H1 (cell line): ENCODE measurements around the gene AURKAIP1.

Experiments used
- CTBP2 ChIP-seq: IDR thresholded peaks from 2 replicates; pipeline ENCODE4 v1.7.0; 2011; ENCODE audit warnings: borderline replicate concordance, mild to moderate bottlenecking, moderate library complexity, mixed read lengths, low read length; ENCODE audit not compliant: insufficient read depth, insufficient read length
- CTCF ChIP-seq, 3 experiments: IDR thresholded peaks; 1 replicate in 2 of 3; 2 replicates in 1 of 3; pipeline versions ENCODE4 v1.5.1 to v1.6.1; 2011; ENCODE audit warnings: low read length in 3 of 3, mild to moderate bottlenecking in 3 of 3, inconsistent platforms in 2 of 3, low read depth in 1 of 3, moderate library complexity in 1 of 3; ENCODE audit not compliant: insufficient read depth in 1 of 3; ENCODE audit errors: control extremely low read depth in 1 of 3
- KDM1A ChIP-seq: fragments of 200-600, 300-600 bp; sonication (generic); IDR thresholded peaks from 2 replicates; pipeline ENCODE4 v1.7.1; 2016; ENCODE audit warnings: mild to moderate bottlenecking, low read length, borderline replicate concordance
- SIX5 ChIP-seq: IDR thresholded peaks from 2 replicates; pipeline ENCODE4 v1.6.1; 2011; ENCODE audit warnings: mild to moderate bottlenecking, low read depth, low read length

GRCh38 chr1:1402072-1402900 lies 27.3 kb upstream of the AURKAIP1 start:
- TF ChIP-seq CTCF (IDR thresholded peaks at IDR 0.05; ENCODE audit: control extremely low read depth in 1 of 3, insufficient read depth in 1 of 3, low read depth in 1 of 3, low read length in 3 of 3) (peak in 2 of 3 experiments; percentile 74 to 90; a peak in 3 of 4 replicates), SIX5 (no peak), CTBP2 (no peak), KDM1A (no peak)
